CD4-positive, alpha-beta T cell (primary cell): ENCODE data around the gene ZNF211. TPM values are rescaled to one million over a fixed set of nuclear protein-coding genes. Genes with fewer than 3 reads are reported as not detected.

Experiments
- ATAC-seq: fragments of 200-7000 bp; cut with Tn5 transposase; one replicate; pipeline ENCODE4 v1.10.0; 2022; ENCODE audit warnings: mild to moderate bottlenecking; ENCODE audit not compliant: poor library complexity
- CTCF ChIA-PET: fragments of 350-600 bp; sonication (Branson Sonifier 250); formaldehyde crosslinking; loops from one replicate; lab custom pipeline; 2021; ENCODE audit warnings: antibody characterized with exemption, inconsistent platforms; lab: Charles Lee
- POLR2A ChIA-PET: fragments of 350-600 bp; sonication (Branson Sonifier 250); formaldehyde crosslinking; loops from one replicate; lab custom pipeline; 2021; ENCODE audit warnings: antibody characterized with exemption, inconsistent platforms; lab: Charles Lee
- DNase-seq, 14 experiments: peaks; one replicate each; pipeline ENCODE4 v3.0.0-alpha.2; 2013 to 2020; ENCODE audit warnings: mixed read lengths in 2 of 14
- H3K27ac ChIP-seq, 2 donors: one replicate each; pipeline versions ENCODE4 v1.5.1 to v1.7.0; 2013; ENCODE audit warnings: low read length in 2 of 2, low read depth in 1 of 2, mild to moderate bottlenecking in 1 of 2
- H3K27me3 ChIP-seq, 2 experiments: 1 replicate in 1 of 2; 2 replicates in 1 of 2; pipeline versions ENCODE4 v1.6.1 to v1.7.0; 2013; ENCODE audit warnings: low read length in 2 of 2, control low read depth in 1 of 2, mild to moderate bottlenecking in 1 of 2, moderate library complexity in 1 of 2; ENCODE audit not compliant: insufficient read depth in 2 of 2, control insufficient read depth in 1 of 2
- H3K36me3 ChIP-seq: one replicate; pipeline ENCODE4 v1.6.1; 2013; ENCODE audit warnings: low read length, control low read depth; ENCODE audit not compliant: insufficient read depth
- H3K4me1 ChIP-seq: one replicate; pipeline ENCODE4 v1.6.1; 2013; ENCODE audit warnings: low read length, control low read depth; ENCODE audit not compliant: insufficient read depth
- H3K4me3 ChIP-seq: one replicate; pipeline ENCODE4 v1.5.1; 2013; ENCODE audit warnings: mild to moderate bottlenecking, low read length, moderate library complexity
- H3K9me3 ChIP-seq, 2 experiments: 1 replicate in 1 of 2; 2 replicates in 1 of 2; pipeline versions ENCODE4 v1.6.1 to v1.7.0; 2013; ENCODE audit warnings: low read length in 2 of 2, mild to moderate bottlenecking in 2 of 2, control low read depth in 1 of 2, moderate library complexity in 1 of 2; ENCODE audit not compliant: control insufficient read depth in 1 of 2, insufficient read depth in 1 of 2
- H3K27ac Mint-ChIP-seq: one replicate; pipeline ENCODE4 v1.8.0; 2020; ENCODE audit warnings: mixed read lengths
- H3K27me3 Mint-ChIP-seq: one replicate; pipeline ENCODE4 v1.8.0; 2021; ENCODE audit warnings: mixed read lengths
- H3K36me3 Mint-ChIP-seq: one replicate; pipeline ENCODE4 v1.8.0; 2021; ENCODE audit warnings: low read depth, mixed read lengths
- H3K4me1 Mint-ChIP-seq: one replicate; pipeline ENCODE4 v1.8.0; 2021; ENCODE audit warnings: low read depth, mixed read lengths
- H3K4me3 Mint-ChIP-seq: one replicate; pipeline ENCODE4 v1.8.0; 2020; ENCODE audit warnings: mild to moderate bottlenecking, mixed read lengths
- H3K9me3 Mint-ChIP-seq: one replicate; pipeline ENCODE4 v1.8.0; 2020; ENCODE audit warnings: mixed read lengths
- CTCF ChIP-seq: fragments of 200-600 bp; IDR thresholded peaks from one replicate; pipeline ENCODE4 v1.8.0; 2022; ENCODE audit warnings: antibody characterized with exemption, mild to moderate bottlenecking
- intact Hi-C, 2 experiments: fragments of 100-400 bp; cut with DNase I in 1 of 2; cut with micrococcal nuclease in 1 of 2; formaldehyde crosslinking; loops; one replicate each; pipeline versions ENCODE4 v1.15.1 to v1.9.0; 2023 to 2025; cut with DNase I, micrococcal nuclease
- polyA plus RNA-seq, 2 donors: library from polyadenylated mRNA; unstranded; fragments of 120-200 nt; gene quantifications; one replicate each; pipeline ENCODE4 v1.2.1, GENCODE V29; 2013
- total RNA-seq, 174 experiments: library from RNA in 2 of 174; stranded (reverse) in 2 of 174; gene quantifications; one replicate each; pipeline ENCODE4 v1.2.3 and lab custom pipeline; 2021 to 2026

Gene ZNF211
- total RNA-seq: 10 to 100 TPM; 29.3 to 30.5 TPM
- polyA plus RNA-seq (2013, experiment 1 of 2): 23.4 TPM
- 25.9 TPM for polyA plus RNA-seq (2013, experiment 2 of 2)
- total RNA-seq (lab: John Stamatoyannopoulos, UW): 5.6 to 90.5 (median 55.0) reads per million in 172 experiments

- H3K9me3 ChIP-seq: peaks cover 15 to 23% of the 10 kb centered on the region in 2 experiments
- POLR2A ChIA-PET: interaction anchor here (0.6 to 2.3 kb wide), 20 partner anchors 8 to 640 kb away, joined by 3 to 13 read pairs (median 4); partner anchors contain the start of genes ZIK1, ZNF134, ZNF154 and ZNF274
- TF ChIP-seq CTCF: no peak
- H3K4me1 ChIP-seq: peaks cover 19% of the 10 kb centered on the region
- H3K27me3 ChIP-seq: no peaks in the 10 kb centered on the region
- intact Hi-C loops: loop anchor here (1.0 to 5.0 kb wide), 7 partner anchors 19 to 524 kb away; partner anchors contain the start of genes ZNF134 (in 2 of the 2), ZNF416 (in 2 of the 2), ZNF417 (in 1 of the 2) and ZNF551 (in 1 of the 2)
- Mint-ChIP-seq H3K4me1 (peaks cover 31% of the 10 kb centered on the region), H3K36me3 (peaks cover 70% of the 10 kb centered on the region), H3K9me3 (peaks cover 17% of the 10 kb centered on the region), H3K27me3 (no peaks in the 10 kb centered on the region), H3K27ac (peak within 1 kb of the TSS; percentile 76), H3K4me3 (peak within 1 kb of the TSS; percentile 98)
- peak within 1 kb of the TSS; percentile 69 to 72 for H3K27ac ChIP-seq
- ATAC-seq: peak; percentile 99
- CTCF ChIA-PET: interaction anchor here (0.6 to 1.7 kb wide), 3 partner anchors 49 to 529 kb away, joined by 3 to 8 read pairs (median 3); partner anchors contain the start of gene ZNF551
- peak; percentile 73 to 95 (median 84) for DNase-seq
- H3K36me3 ChIP-seq: peaks cover 38% of the 10 kb centered on the region
- peak within 1 kb of the TSS; percentile 87 for H3K4me3 ChIP-seq
Measured at GRCh38 chr19:57632987-57633831, at the start of gene ZNF211. TSS of gene ZNF211 (plus strand) at chr19:57633168. CDS start at chr19:57633347, 179 bp downstream.

- H3K9me3 Mint-ChIP-seq: peaks cover 32% of the 10 kb centered on the region
- H3K27ac ChIP-seq: peak within 1 kb of the TSS; percentile 26 to 38
Measured at GRCh38 chr19:57583521-57584416, 49.2 kb upstream of the ZNF211 start, which contains the start of gene ZIK1. TSS of gene ZIK1 (plus strand) at chr19:57584145. CDS start at chr19:57584357, 212 bp downstream.

More at GRCh38 chr19:57583521-57584416, 49.2 kb upstream of the ZNF211 start, which contains the start of gene ZIK1:
- ATAC-seq: peak; percentile 87
- H3K9me3 ChIP-seq: peaks cover 41 to 61% of the 10 kb centered on the region in 2 experiments
- H3K36me3 ChIP-seq: peaks cover 16% of the 10 kb centered on the region
- H3K27me3 Mint-ChIP-seq: no peaks in the 10 kb centered on the region
- peak within 1 kb of the TSS; percentile 61 for H3K27ac Mint-ChIP-seq
- H3K27me3 ChIP-seq: no peaks in the 10 kb centered on the region
- H3K36me3 Mint-ChIP-seq: peaks cover 70% of the 10 kb centered on the region
- peak within 1 kb of the TSS; percentile 92 for H3K4me3 Mint-ChIP-seq
- H3K4me3 ChIP-seq: peak within 1 kb of the TSS; percentile 83
- CTCF ChIA-PET: interaction anchor here (2.1 kb wide), 1 partner anchor 106 kb away, joined by 6 read pairs; the partner anchor contains the start of gene ZNF772
- DNase-seq: peak; percentile 76 to 96 (median 84)
- intact Hi-C loops: loop anchor here in 1 of 2 experiments (2.0 to 10.0 kb wide), 3 partner anchors 15 to 571 kb away; partner anchors contain the start of genes ZNF329, ZNF530 and ZNF671
- H3K4me1 Mint-ChIP-seq: peaks cover 23% of the 10 kb centered on the region
- TF ChIP-seq CTCF: no peak
- H3K4me1 ChIP-seq: peaks cover 29% of the 10 kb centered on the region
- POLR2A ChIA-PET: interaction anchor here (0.9 to 1.7 kb wide), 6 partner anchors 16 to 107 kb away, joined by 4 to 5 read pairs (median 4); partner anchors contain the start of genes ZNF134, ZNF211, ZNF530 and ZNF772
